Uterus (tissue), 4 donors: ENCODE data around the gene CBX2. TPM values are rescaled to one million over a fixed set of nuclear protein-coding genes. Genes with fewer than 3 reads are reported as not detected.

Experiments
- DNase-seq, 2 donors: peaks; one replicate each; pipeline ENCODE4 v3.0.0-alpha.2; 2019 to 2020
- H3K27ac ChIP-seq, 2 donors: fragments of 200-600 bp; sonication (generic); 1 replicate in 1 of 2; 2 replicates in 1 of 2; pipeline ENCODE4 v1.5.1; 2016 to 2018
- H3K27me3 ChIP-seq, 2 donors: fragments of 200-600 bp; sonication (generic); one replicate each; pipeline ENCODE4 v1.5.1; 2018 to 2019; ENCODE audit warnings: control low read depth in 1 of 2
- H3K36me3 ChIP-seq, 2 donors: fragments of 200-600 bp; sonication (generic); one replicate each; pipeline ENCODE4 v1.5.1; 2019; ENCODE audit warnings: control low read depth in 1 of 2
- H3K4me1 ChIP-seq, 2 donors: fragments of 200-600 bp; sonication (generic); one replicate each; pipeline ENCODE4 v1.5.1; 2018 to 2019; ENCODE audit warnings: control low read depth in 1 of 2
- H3K4me3 ChIP-seq, 2 donors: fragments of 200-600 bp; sonication (generic); 1 replicate in 1 of 2; 2 replicates in 1 of 2; pipeline ENCODE4 v1.5.1; 2018 to 2019; ENCODE audit warnings: mild to moderate bottlenecking in 1 of 2
- H3K9me3 ChIP-seq, 2 donors: fragments of 200-600 bp; sonication (generic); one replicate each; pipeline ENCODE4 v1.5.1; 2019; ENCODE audit warnings: control low read depth in 1 of 2
- CTCF ChIP-seq, 4 experiments: fragments of 200-600 bp in 2 of 4; fragments of 450-650 bp in 2 of 4; sonication (generic) in 2 of 4; IDR thresholded peaks; one replicate each; pipeline ENCODE4 v1.5.1; 2016 to 2019; ENCODE audit warnings: antibody characterized with exemption in 4 of 4, mild to moderate bottlenecking in 2 of 4, moderate library complexity in 1 of 4
- POLR2A ChIP-seq, 2 donors: fragments of 450-650 bp; IDR thresholded peaks; one replicate each; pipeline ENCODE4 v1.6.1; 2016; ENCODE audit warnings: antibody characterized with exemption in 2 of 2, mild to moderate bottlenecking in 1 of 2, moderate library complexity in 1 of 2
- intact Hi-C: fragments of 100-400 bp; cut with DNase I; formaldehyde crosslinking; loops from one replicate; pipeline ENCODE4 v1.15.1; 2023; ENCODE audit warnings: low total_unique reads
- total RNA-seq, 4 donors: library from RNA; depleted of rRNA in 3 of 4; stranded (reverse); fragments of >200 nt in 3 of 4; gene quantifications; one replicate each; pipeline versions ENCODE4 v1.1.0 to v1.2.4, GENCODE V29; 2014 to 2023
- donor health status: DM: yes; HTN: yes; CAD: no.

The CBX2 gene
- total RNA-seq, 4 donors from 2014 or later: 1.0 to 14.9 (median 4.6) TPM; not detected in 1

GRCh38 chr17:79831265-79832217, 53.6 kb downstream of the CBX2 start:
- no peaks in the 10 kb centered on the region for H3K9me3 ChIP-seq
- intact Hi-C loops: no loop called here
- TF ChIP-seq CTCF (IDR thresholded peaks at IDR 0.05) (no peak), POLR2A (IDR thresholded peaks at IDR 0.05) (no peak)
- no peak for DNase-seq
- H3K36me3 ChIP-seq: no peaks in the 10 kb centered on the region
- H3K27ac ChIP-seq: no peak overlapping the region
- H3K4me1 ChIP-seq: peaks cover 0 to 4% of the 10 kb centered on the region in 2 donors
- no peak overlapping the region for H3K4me3 ChIP-seq
- H3K27me3 ChIP-seq: no peaks in the 10 kb centered on the region

- DNase-seq: no peak
- H3K27ac ChIP-seq: no peak overlapping the region
- H3K36me3 ChIP-seq: no peaks in the 10 kb centered on the region
- intact Hi-C loops: no loop called here
- peaks cover 0 to 13% of the 10 kb centered on the region in 2 donors for H3K4me1 ChIP-seq
- no peak overlapping the region for H3K4me3 ChIP-seq
- TF ChIP-seq CTCF (IDR thresholded peaks at IDR 0.05): no peak
- no peak for TF ChIP-seq POLR2A (IDR thresholded peaks at IDR 0.05)
- no peaks in the 10 kb centered on the region for H3K9me3 ChIP-seq
- no peaks in the 10 kb centered on the region for H3K27me3 ChIP-seq
Measured at GRCh38 chr17:79832218-79833109, 54.5 kb downstream of the CBX2 start.

- H3K4me3 ChIP-seq: no peak overlapping the region
Measured at GRCh38 chr17:79833110-79833450, 55.1 kb downstream of the CBX2 start.

GRCh38 chr17:79833744-79834564, 56.0 kb downstream of the CBX2 start:
- H3K4me3 ChIP-seq: no peak overlapping the region
- no peak for DNase-seq
- peaks cover 0 to 17% of the 10 kb centered on the region in 2 donors for H3K4me1 ChIP-seq
- H3K9me3 ChIP-seq: no peaks in the 10 kb centered on the region
- intact Hi-C loops: no loop called here
- H3K27ac ChIP-seq: no peak overlapping the region
- TF ChIP-seq POLR2A (IDR thresholded peaks at IDR 0.05): no peak
- no peak for TF ChIP-seq CTCF (IDR thresholded peaks at IDR 0.05)
- H3K36me3 ChIP-seq: no peaks in the 10 kb centered on the region
- no peaks in the 10 kb centered on the region for H3K27me3 ChIP-seq

More at GRCh38 chr17:79833110-79833450, 55.1 kb downstream of the CBX2 start:
- peaks cover 0 to 17% of the 10 kb centered on the region in 2 donors for H3K4me1 ChIP-seq
- H3K36me3 ChIP-seq: no peaks in the 10 kb centered on the region
- H3K9me3 ChIP-seq: no peaks in the 10 kb centered on the region
- no peaks in the 10 kb centered on the region for H3K27me3 ChIP-seq
- no peak for DNase-seq
- no peak for TF ChIP-seq CTCF (IDR thresholded peaks at IDR 0.05)
- H3K27ac ChIP-seq: no peak overlapping the region
- intact Hi-C loops: no loop called here
